Pericardium fibroblast (primary cell): Measurements from ENCODE around the gene TINAGL1. TPM values are rescaled to one million over a fixed set of nuclear protein-coding genes. Genes with fewer than 3 reads are reported as not detected.

Source experiments
- total RNA-seq: library from RNA; depleted of rRNA; stranded (reverse); fragments of >200 nt; gene quantifications from 2 replicates; pipeline ENCODE4 v1.2.3, GENCODE V29; 2015

The TINAGL1 gene
- total RNA-seq, result 9.1 and 65.9 TPM in 2 replicates

GRCh38 chr1:31576201-31576669 is at the start of gene TINAGL1:
Gene TINAGL1, plus strand, starts transcription at chr1:31576515. Its CDS starts 634 bp downstream, at chr1:31577149.

DNA sequence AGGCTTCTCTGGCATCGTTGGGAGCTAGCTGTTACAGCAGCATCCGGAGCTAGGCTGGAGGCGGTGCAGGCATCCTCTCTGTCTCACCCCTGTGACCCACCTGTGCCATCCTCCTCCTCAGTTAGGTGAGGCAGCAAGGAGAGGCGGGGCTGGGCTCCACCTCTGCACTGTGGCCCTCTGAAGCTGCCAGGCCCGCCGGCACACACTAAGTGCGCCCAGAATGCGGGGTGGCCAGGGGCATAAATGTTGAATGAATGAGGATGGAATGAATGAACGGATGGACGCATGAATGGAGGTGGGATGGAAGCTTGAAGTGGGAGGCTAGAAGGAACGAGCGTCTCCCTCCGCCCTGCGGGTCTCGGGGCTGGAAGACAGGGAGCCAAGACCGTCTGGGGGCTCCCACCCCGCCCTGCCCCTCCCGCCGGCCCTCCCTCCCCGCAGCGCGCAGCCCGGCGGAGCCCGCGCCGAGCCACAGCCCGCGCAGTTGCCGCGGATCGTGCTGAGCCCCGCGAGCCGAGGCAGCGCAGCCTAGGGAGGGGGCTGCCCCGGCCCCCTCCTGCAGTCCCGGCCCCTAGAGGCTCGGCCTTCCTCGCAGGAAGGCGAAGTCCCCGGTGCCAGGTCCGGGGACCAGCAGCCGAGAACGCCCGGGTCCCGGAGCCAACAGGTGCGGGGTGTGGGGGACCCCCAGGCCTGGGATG is 41.1 kb downstream of the TINAGL1 start, which contains the start of gene HCRTR1:
TSS of gene HCRTR1 (plus strand) at position 472 of the 698 bp plus-strand sequence. CDS start 1,504 bp downstream, outside the sequence.

Other genes starting within 250 kb of the TINAGL1 start
- 135 and 247 TPM in 2 replicates for gene FABP3, start 203.4 kb upstream of the TINAGL1 start, total RNA-seq
- gene SERINC2, start 163.3 kb upstream of the TINAGL1 start, total RNA-seq, result 13.0 and 20.5 TPM in 2 replicates
- 0.70 TPM in 1 of 2 replicates, not detected in the other for gene HCRTR1, start 41.2 kb downstream of the TINAGL1 start, total RNA-seq
- gene PEF1, start 68.4 kb downstream of the TINAGL1 start, total RNA-seq, result 50.1 and 51.6 TPM in 2 replicates
- gene COL16A1, start 127.5 kb downstream of the TINAGL1 start, total RNA-seq, result 110 and 170 TPM in 2 replicates
- 6.6 and 6.9 TPM in 2 replicates for gene ADGRB2, start 187.8 kb downstream of the TINAGL1 start, total RNA-seq
- 3.0 and 5.9 TPM in 2 replicates for gene SPOCD1, start 239.5 kb downstream of the TINAGL1 start, total RNA-seq